HG02623 (cell line): ENCODE results near the gene DYNC2I2.

ENCODE experiments used
- ATAC-seq: cut with Tn5 transposase; IDR thresholded peaks from one replicate; pipeline ENCODE4 v1.9.1; 2021; ENCODE audit warnings: moderate library complexity; ENCODE audit not compliant: unreplicated experiment

DYNC2I2 gene

GRCh38 chr9:128636556-128637530 lies 19.8 kb downstream of the DYNC2I2 start:
- no peak for ATAC-seq

- no peak for ATAC-seq
These were observed 20.6 kb downstream of the DYNC2I2 start for GRCh38 chr9:128636024-128636390.

- no peak for ATAC-seq
These were observed 21.2 kb downstream of the DYNC2I2 start for GRCh38 chr9:128635266-128636023.

- ATAC-seq, result no peak
These were observed 21.9 kb downstream of the DYNC2I2 start for GRCh38 chr9:128634651-128635262.

GRCh38 chr9:128634111-128634510 lies 22.5 kb downstream of the DYNC2I2 start:
- no peak for ATAC-seq

- ATAC-seq, result no peak
These were observed 23.0 kb downstream of the DYNC2I2 start for GRCh38 chr9:128633601-128634000.

GRCh38 chr9:128633057-128633456 lies 23.6 kb downstream of the DYNC2I2 start:
- no peak for ATAC-seq

- no peak for ATAC-seq
These were observed 24.2 kb downstream of the DYNC2I2 start for GRCh38 chr9:128632486-128632885.

GRCh38 chr9:128632066-128632465 lies 24.6 kb downstream of the DYNC2I2 start:
- ATAC-seq, result no peak

- no peak for ATAC-seq
These were observed 25.0 kb downstream of the DYNC2I2 start for GRCh38 chr9:128631636-128632035.

GRCh38 chr9:128629852-128630545 lies 26.6 kb downstream of the DYNC2I2 start:
- ATAC-seq, result no peak

- no peak for ATAC-seq
These were observed 27.5 kb downstream of the DYNC2I2 start for GRCh38 chr9:128629136-128629535.

GRCh38 chr9:128628471-128629048 lies 28.1 kb downstream of the DYNC2I2 start:
- ATAC-seq, result no peak

- no peak for ATAC-seq
These were observed 28.7 kb downstream of the DYNC2I2 start for GRCh38 chr9:128627906-128628305.

GRCh38 chr9:128627127-128627715 lies 29.4 kb downstream of the DYNC2I2 start:
- ATAC-seq, result no peak

GRCh38 chr9:128626181-128626580 lies 30.5 kb downstream of the DYNC2I2 start:
- ATAC-seq, result no peak

GRCh38 chr9:128625391-128626146 lies 31.1 kb downstream of the DYNC2I2 start:
- no peak for ATAC-seq

GRCh38 chr9:128624566-128624965 lies 32.1 kb downstream of the DYNC2I2 start:
- no peak for ATAC-seq

GRCh38 chr9:128621730-128622455 lies 34.8 kb downstream of the DYNC2I2 start:
- ATAC-seq, result no peak
